Measurements from ENCODE around the gene MBOAT1. TPM values are rescaled to one million over a fixed set of nuclear protein-coding genes. Genes with fewer than 3 reads are reported as not detected.

MBOAT1 gene
- polyA plus RNA-seq, 1 donor (not counting 4 experiments of a cell fraction or from before 2014, with no cell fraction given), result 4.9 TPM

GRCh38 chr6:20217324-20217855 lies 5.1 kb upstream of the MBOAT1 start:
- Histone ChIP-seq H3K27ac (ENCODE audit: control insufficient read depth, insufficient read depth, low read length) (no peak overlapping the region), H4K20me1 (ENCODE audit: control insufficient read depth, extremely low read depth, insufficient read depth, low read length) (no peaks in the 10 kb centered on the region), H3K4me1 (ENCODE audit: control insufficient read depth, extremely low read depth, insufficient read depth, low read length) (peaks cover 21% of the 10 kb centered on the region), H3K27me3 (ENCODE audit: control insufficient read depth, extremely low read depth, insufficient read depth, low read length) (no peaks in the 10 kb centered on the region), H3K4me2 (ENCODE audit: control insufficient read depth, extremely low read depth, insufficient read depth, low read depth, low read length) (peak overlapping the region; percentile 51), H3K79me2 (ENCODE audit: control insufficient read depth, insufficient read depth, low read length) (no peaks in the 10 kb centered on the region), H3K9me1 (ENCODE audit: control insufficient read depth, extremely low read depth, insufficient read depth, low read length) (no peaks in the 10 kb centered on the region), H3K4me3 (ENCODE audit: control insufficient read depth in 2 of 3, extremely low read depth in 1 of 3, insufficient read depth in 2 of 3, low read depth in 1 of 3, low read length in 3 of 3) (peak overlapping the region in 1 of 3 experiments; percentile 0), H3K9ac (ENCODE audit: control insufficient read depth, extremely low read depth, insufficient read depth, low read length) (no peak overlapping the region), H2AFZ (ENCODE audit: control insufficient read depth, low read length) (no peak overlapping the region), H3K9me3 (ENCODE audit: control insufficient read depth, low read depth, low read length) (no peaks in the 10 kb centered on the region), H3K36me3 (ENCODE audit: control insufficient read depth in 2 of 2, extremely low read depth in 1 of 2, insufficient read depth in 2 of 2, low read length in 2 of 2) (no peaks in the 10 kb centered on the region)
- TF ChIP-seq EZH2 (IDR thresholded peaks at IDR 0.05; ENCODE audit: low read length) (no peak), CTCF (optimal IDR thresholded peaks at IDR 0.05 in 1 of 3, IDR thresholded peaks at IDR 0.05 in 1 of 3, conservative IDR thresholded peaks at IDR 0.05 in 1 of 3; ENCODE audit: extremely low read depth in 1 of 3, insufficient read depth in 2 of 3, low read length in 3 of 3) (no peak)
- dilution Hi-C loops (cut with MboI; ENCODE audit: extremely low pct_ligation_motif_present, low sequenced_read_pairs), result no loop called here
- DNase-seq (ENCODE audit: low read depth, low spot score) (no peak), FAIRE-seq (no peak)

- DNase-seq (ENCODE audit: low read depth, low spot score), result no peak
- Histone ChIP-seq H3K4me3 (ENCODE audit: control insufficient read depth in 2 of 3, extremely low read depth in 1 of 3, insufficient read depth in 2 of 3, low read depth in 1 of 3, low read length in 3 of 3) (no peak overlapping the region), H3K27ac (ENCODE audit: control insufficient read depth, insufficient read depth, low read length) (no peak overlapping the region), H3K4me1 (ENCODE audit: control insufficient read depth, extremely low read depth, insufficient read depth, low read length) (peaks cover 27% of the 10 kb centered on the region), H3K36me3 (ENCODE audit: control insufficient read depth in 2 of 2, extremely low read depth in 1 of 2, insufficient read depth in 2 of 2, low read length in 2 of 2) (no peaks in the 10 kb centered on the region), H3K9me1 (ENCODE audit: control insufficient read depth, extremely low read depth, insufficient read depth, low read length) (no peaks in the 10 kb centered on the region), H3K79me2 (ENCODE audit: control insufficient read depth, insufficient read depth, low read length) (peaks cover 6% of the 10 kb centered on the region), H2AFZ (ENCODE audit: control insufficient read depth, low read length) (no peak overlapping the region), H3K4me2 (ENCODE audit: control insufficient read depth, extremely low read depth, insufficient read depth, low read depth, low read length) (no peak overlapping the region), H4K20me1 (ENCODE audit: control insufficient read depth, extremely low read depth, insufficient read depth, low read length) (no peaks in the 10 kb centered on the region), H3K9ac (ENCODE audit: control insufficient read depth, extremely low read depth, insufficient read depth, low read length) (no peak overlapping the region), H3K9me3 (ENCODE audit: control insufficient read depth, low read depth, low read length) (no peaks in the 10 kb centered on the region), H3K27me3 (ENCODE audit: control insufficient read depth, extremely low read depth, insufficient read depth, low read length) (no peaks in the 10 kb centered on the region)
- FAIRE-seq, result no peak
- TF ChIP-seq EZH2 (IDR thresholded peaks at IDR 0.05; ENCODE audit: low read length) (no peak), CTCF (optimal IDR thresholded peaks at IDR 0.05 in 1 of 3, IDR thresholded peaks at IDR 0.05 in 1 of 3, conservative IDR thresholded peaks at IDR 0.05 in 1 of 3; ENCODE audit: extremely low read depth in 1 of 3, insufficient read depth in 2 of 3, low read length in 3 of 3) (no peak)
- dilution Hi-C loops (cut with MboI; ENCODE audit: extremely low pct_ligation_motif_present, low sequenced_read_pairs), result no loop called here
Measured at GRCh38 chr6:20215310-20215709, 3.0 kb upstream of the MBOAT1 start.
